BE2C (cell line): Measurements from ENCODE around the gene MARS1.

Source experiments
- DNase-seq: peaks from one replicate; pipeline ENCODE4 v3.0.0-alpha.2; 2020
- H3K27me3 ChIP-seq: fragments of 250-450 bp; sonication (Bioruptor Pico); 2 replicates; pipeline ENCODE4 v1.5.1; 2020; ENCODE audit warnings: mild to moderate bottlenecking
- H3K36me3 ChIP-seq: fragments of 250-450 bp; sonication (Bioruptor Pico); 2 replicates; pipeline ENCODE4 v1.5.1; 2020; ENCODE audit warnings: mild to moderate bottlenecking
- H3K4me1 ChIP-seq: fragments of 250-450 bp; sonication (Bioruptor Pico); 2 replicates; pipeline ENCODE4 v1.5.1; 2020
- H3K4me3 ChIP-seq: 2 replicates; pipeline ENCODE4 v1.5.1; 2011; ENCODE audit warnings: low read depth, low read length
- H3K9me3 ChIP-seq: fragments of 250-450 bp; sonication (Bioruptor Pico); 2 replicates; pipeline ENCODE4 v1.5.1; 2020
- TF ChIP-seq, protein P1 (sequence below): IDR thresholded peaks from 2 replicates; pipeline ENCODE4 v1.5.1; 2012; ENCODE audit warnings: mild to moderate bottlenecking, low read depth, low read length

The MARS1 gene

DNA sequence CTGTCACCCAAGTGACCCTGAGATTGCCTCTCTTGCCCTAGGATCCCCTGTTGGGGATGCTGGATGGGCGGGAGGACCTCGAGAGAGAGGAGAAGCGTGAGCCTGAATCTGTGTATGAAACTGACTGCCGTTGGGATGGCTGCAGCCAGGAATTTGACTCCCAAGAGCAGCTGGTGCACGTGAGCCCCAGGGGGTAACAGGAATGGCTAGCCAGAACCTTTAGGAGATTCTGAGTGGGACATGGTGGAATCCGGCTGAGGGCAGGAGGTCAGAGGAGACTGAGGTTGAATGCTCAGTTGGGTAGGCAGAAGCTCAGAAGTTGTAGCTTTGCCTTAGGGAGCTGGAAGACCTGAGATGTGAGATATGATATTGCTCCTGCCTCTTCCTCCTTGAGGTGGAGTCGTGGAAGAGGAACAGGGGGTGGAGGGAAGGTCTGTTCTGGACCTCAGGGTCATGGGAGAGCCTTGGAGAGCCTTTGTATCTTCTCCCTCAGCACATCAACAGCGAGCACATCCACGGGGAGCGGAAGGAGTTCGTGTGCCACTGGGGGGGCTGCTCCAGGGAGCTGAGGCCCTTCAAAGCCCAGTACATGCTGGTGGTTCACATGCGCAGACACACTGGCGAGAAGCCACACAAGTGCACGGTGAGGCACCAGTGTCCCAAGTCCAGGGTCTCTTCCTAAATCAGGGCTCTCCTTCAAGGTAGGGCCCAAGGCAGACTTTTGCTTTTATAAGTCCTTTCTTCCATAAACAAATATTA, 21.9 kb upstream of the MARS1 start:
- TF ChIP-seq, protein P1, sequence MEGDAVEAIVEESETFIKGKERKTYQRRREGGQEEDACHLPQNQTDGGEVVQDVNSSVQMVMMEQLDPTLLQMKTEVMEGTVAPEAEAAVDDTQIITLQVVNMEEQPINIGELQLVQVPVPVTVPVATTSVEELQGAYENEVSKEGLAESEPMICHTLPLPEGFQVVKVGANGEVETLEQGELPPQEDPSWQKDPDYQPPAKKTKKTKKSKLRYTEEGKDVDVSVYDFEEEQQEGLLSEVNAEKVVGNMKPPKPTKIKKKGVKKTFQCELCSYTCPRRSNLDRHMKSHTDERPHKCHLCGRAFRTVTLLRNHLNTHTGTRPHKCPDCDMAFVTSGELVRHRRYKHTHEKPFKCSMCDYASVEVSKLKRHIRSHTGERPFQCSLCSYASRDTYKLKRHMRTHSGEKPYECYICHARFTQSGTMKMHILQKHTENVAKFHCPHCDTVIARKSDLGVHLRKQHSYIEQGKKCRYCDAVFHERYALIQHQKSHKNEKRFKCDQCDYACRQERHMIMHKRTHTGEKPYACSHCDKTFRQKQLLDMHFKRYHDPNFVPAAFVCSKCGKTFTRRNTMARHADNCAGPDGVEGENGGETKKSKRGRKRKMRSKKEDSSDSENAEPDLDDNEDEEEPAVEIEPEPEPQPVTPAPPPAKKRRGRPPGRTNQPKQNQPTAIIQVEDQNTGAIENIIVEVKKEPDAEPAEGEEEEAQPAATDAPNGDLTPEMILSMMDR: no peak
- Histone ChIP-seq H3K36me3 (no peaks in the 10 kb centered on the region), H3K27me3 (peaks cover 77% of the 10 kb centered on the region)

GRCh38 chr12:57467212-57467874, 20.5 kb upstream of the MARS1 start:
- no peaks in the 10 kb centered on the region for H3K4me1 ChIP-seq
- no peaks in the 10 kb centered on the region for H3K9me3 ChIP-seq
- no peaks in the 10 kb centered on the region for H3K36me3 ChIP-seq
- TF ChIP-seq, protein P1: no peak
- DNase-seq: no peak
- H3K27me3 ChIP-seq: peaks cover 87% of the 10 kb centered on the region
- H3K4me3 ChIP-seq: no peak overlapping the region

More for the DNA sequence above, 21.9 kb upstream of the MARS1 start:
- Histone ChIP-seq H3K4me3 (no peak overlapping the region), H3K4me1 (no peaks in the 10 kb centered on the region), H3K9me3 (no peaks in the 10 kb centered on the region)
- DNase-seq: no peak

DNA sequence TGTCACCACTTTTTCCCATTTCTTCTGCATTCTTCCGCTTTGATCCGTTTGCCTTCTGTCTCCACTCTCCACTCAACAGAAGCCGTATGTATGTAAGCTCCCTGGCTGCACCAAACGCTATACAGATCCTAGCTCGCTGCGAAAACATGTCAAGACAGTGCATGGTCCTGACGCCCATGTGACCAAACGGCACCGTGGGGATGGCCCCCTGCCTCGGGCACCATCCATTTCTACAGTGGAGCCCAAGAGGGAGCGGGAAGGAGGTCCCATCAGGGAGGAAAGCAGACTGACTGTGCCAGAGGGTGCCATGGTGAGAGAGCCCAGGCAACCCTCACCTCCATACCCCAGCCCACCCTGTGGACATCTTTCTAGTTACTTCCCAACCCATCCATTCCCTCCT, 20.0 kb upstream of the MARS1 start:
- H3K4me3 ChIP-seq: no peak overlapping the region
- H3K36me3 ChIP-seq: no peaks in the 10 kb centered on the region
- no peaks in the 10 kb centered on the region for H3K9me3 ChIP-seq
- TF ChIP-seq, protein P1: no peak
- H3K4me1 ChIP-seq: no peaks in the 10 kb centered on the region
- no peak for DNase-seq
- peaks cover 92% of the 10 kb centered on the region for H3K27me3 ChIP-seq

- DNase-seq: no peak
- H3K4me1 ChIP-seq: no peaks in the 10 kb centered on the region
- no peaks in the 10 kb centered on the region for H3K36me3 ChIP-seq
- TF ChIP-seq, protein P1: no peak
- H3K9me3 ChIP-seq: no peaks in the 10 kb centered on the region
- H3K4me3 ChIP-seq: no peak overlapping the region
- peaks cover 98% of the 10 kb centered on the region for H3K27me3 ChIP-seq
Measured at GRCh38 chr12:57469296-57470164, 18.3 kb upstream of the MARS1 start.

- H3K36me3 ChIP-seq: no peaks in the 10 kb centered on the region
- DNase-seq: no peak
- no peaks in the 10 kb centered on the region for H3K9me3 ChIP-seq
- no peaks in the 10 kb centered on the region for H3K4me1 ChIP-seq
- peaks cover 98% of the 10 kb centered on the region for H3K27me3 ChIP-seq
- TF ChIP-seq, protein P1: no peak
- H3K4me3 ChIP-seq: no peak overlapping the region
Measured at GRCh38 chr12:57470286-57470969, 17.4 kb upstream of the MARS1 start.
